ENCODE data around the gene CAPN14.
A peak's percentile ranks its signal among the peaks of the same experiment; 100 is the strongest.

The CAPN14 gene

DNA sequence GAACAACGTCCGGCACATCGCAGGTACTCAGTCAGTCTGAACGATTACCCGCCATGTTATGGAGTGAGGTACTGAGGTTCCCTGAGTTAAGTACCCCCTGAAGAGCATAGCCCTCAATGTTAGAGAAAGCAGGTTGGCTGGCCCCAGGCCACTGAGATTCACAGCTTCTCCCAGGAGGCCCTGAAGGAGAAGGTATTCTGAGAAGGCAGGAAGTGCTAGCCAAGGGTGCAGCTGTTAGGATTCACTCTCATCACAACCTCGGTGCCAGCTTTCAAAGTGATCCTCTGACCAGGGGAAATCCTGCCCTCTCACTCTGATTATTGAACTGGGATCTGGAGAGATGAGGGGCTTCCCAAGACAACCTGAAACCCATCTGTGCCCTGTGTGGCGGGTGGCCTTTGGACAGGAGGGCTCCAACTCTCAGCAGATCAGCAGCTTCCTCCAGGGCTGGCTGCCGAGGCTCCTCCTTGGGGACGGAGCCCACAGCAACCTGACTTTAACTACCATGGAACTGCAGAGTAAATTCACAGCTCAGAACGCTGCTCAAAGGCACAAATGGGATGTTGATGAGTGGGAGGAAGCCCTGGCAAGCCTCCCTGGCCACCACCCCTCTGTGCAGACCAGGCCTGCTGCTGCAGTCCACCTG lies 24.4 kb upstream of the CAPN14 start:
- no peak for DNase-seq

DNA sequence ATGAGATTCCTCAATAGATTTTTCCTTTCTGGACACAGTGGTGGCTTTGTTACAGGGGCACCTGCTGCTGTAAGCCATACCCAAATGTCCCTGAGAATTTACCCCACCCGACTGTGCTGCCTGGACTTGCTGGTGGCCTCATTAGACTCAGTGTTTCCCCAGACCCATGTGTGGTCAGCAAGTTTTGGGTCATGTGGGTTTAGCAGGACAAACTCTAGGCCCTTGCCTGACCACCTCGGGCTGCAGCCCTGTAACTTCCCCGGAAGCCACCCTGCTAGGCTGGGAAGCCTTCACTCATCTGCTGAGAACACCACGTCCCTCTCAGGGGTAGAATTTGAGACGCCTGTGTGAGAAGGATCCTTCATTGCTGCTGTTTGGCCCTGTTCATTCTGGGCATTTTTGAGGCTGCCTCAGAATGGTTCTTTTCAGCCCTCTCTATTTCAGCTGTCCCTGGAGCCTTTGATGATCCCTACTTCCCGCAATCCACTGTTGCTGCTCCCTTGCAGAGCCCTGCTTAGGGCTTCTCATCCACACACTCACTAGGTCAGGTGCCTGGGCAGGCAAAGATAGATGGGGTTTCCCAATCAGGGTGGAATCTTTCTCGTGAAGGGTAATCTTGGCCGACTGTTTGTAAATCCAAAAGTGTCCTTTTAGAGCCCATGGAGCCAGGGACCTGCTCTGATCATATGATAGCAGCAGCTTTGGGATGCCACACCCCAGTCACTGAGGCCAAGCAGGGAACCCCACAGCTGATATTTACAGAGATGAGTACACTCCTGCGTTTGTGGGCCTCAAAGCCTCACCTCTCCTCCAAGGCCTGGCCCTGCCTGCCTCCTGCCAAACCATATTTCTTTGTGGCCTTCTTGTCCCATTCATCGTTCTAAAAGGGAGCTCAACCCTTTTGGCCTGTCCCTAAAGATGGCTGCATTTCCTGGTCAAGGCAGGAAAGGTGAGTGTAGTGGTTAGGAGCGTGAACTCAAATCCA lies 23.4 kb upstream of the CAPN14 start:
- DNase-seq: no peak

DNA sequence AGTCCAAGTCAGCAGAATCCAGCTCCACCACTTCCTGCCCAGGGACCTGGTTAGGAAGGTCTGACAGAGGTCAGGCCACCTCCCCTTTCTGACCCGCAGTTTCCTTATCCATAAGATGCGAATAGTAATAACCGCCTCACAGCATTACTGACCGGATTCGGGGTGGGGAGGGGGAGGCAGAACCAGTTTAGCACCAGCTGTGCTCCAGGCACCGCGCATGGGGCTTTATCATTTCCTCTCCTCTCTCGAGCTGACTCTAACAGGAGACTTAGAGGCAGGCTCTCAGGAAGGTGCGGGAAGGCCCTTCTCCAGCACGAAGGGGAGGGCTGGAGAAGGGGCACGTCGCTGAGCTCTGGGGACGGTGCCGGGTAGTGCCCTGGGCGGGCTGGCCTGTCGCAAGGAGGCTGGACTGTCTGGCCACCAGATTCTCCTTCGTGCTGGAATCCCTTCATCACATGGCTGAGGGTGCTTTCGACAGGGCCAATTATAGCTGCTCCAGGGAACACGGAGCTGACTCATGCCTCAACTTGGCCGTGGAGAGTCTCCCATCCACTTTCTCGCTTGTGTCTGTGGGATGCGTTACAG lies 22.4 kb upstream of the CAPN14 start:
- DNase-seq: peak in 1 of 2 donors; percentile 28

DNA sequence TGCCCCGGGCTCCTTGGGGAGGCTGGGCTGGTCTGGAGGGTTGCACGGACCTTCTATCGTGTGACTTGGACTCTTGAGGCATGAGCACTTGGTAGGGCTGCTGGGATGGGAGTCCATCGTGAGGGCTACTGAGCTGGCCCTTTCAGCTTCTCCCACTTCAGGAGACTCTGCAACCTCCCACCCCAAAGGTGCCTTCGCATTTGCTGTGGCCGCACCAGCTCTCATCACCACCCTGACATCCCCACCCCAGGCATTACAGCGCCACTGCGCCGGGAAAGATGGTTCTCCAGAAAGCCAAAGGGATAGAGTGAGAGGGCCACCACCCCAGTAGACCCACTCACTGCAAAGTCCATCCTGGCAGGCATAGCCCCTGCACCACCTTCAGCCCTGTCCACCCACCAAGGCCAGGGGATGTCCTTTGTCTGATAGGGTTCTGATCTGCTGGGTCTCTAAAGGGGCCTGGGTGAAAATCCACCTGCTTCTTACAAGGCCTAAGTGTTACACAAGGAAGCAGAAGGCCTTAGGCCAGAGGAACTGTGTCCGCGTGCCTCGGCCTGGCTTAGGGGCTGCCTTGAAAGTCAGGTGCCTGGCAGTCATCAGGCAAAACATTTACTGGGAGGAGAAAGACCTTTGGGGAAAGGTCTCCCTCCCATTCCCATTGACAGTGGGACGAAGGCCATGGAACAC lies 21.7 kb upstream of the CAPN14 start:
- DNase-seq: no peak

- DNase-seq: no peak
These were observed 21.0 kb upstream of the CAPN14 start for GRCh38 chr2:31238126-31238905.

- DNase-seq: no peak
These were observed 20.2 kb upstream of the CAPN14 start for GRCh38 chr2:31237348-31238017.

- no peak for DNase-seq
These were observed 19.3 kb upstream of the CAPN14 start for GRCh38 chr2:31236433-31237205.

DNA sequence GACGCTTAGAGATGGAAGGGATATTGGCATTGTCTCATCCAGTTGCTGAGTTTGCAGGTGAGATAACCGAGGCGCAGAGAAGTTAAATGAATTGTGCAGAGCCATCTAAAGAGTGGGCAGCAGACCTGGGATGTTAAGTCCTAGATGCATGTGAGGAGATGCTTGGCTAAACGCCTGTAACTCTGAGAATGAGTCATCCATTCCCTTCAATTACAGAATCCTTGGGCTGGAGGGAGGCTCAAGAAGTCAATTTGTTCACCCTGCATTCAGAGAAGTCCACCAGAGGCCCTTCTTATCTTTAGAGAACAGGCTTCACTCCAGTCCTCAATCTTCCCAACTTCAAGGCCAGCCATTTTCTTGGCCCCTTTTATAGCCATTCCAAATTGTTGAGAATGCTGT lies 18.2 kb upstream of the CAPN14 start:
- DNase-seq: no peak

DNA sequence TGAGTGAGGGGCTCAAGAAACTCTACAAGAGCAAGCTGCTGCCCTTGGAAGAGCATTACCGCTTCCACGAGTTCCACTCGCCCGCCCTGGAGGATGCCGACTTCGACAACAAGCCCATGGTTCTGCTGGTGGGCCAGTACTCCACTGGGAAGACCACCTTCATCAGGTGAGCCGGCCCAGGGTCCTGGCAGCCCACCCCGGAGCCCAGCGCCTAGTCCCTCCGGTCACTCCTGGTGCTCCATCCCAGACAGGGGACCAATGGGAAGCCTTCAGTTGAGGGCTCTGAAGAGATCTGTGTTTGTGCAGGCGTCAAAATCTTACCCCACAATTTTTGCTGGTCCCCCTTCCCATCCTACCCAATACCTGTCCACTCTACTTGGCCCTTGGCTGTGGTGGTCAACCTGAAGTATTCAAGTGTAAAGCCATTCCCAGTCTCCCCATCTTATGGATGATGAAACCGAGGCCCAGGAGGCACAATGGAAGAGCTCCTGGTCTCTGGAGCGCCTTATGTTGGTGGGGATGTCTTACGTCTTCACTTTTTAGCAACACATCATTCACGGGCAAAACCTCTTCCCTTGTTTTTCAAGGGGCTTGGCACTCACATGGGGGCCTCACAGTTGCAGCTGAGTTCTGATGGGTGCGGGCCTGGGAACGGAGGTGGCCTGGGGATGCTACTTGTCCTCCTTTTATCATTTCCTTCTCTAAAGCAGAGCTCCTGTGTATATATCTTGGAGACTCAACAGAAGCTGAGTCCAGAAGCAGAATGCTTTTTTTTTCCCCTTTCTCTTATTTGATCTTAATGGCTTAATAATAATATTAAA lies 17.6 kb upstream of the CAPN14 start:
- no peak for DNase-seq

- peak; percentile 46 to 47 for DNase-seq
These were observed 16.7 kb upstream of the CAPN14 start, which contains the start of gene EHD3 for GRCh38 chr2:31233741-31234682. EHD3 (plus strand) TSS chr2:31234152; CDS start chr2:31234622, 470 bp downstream.

DNA sequence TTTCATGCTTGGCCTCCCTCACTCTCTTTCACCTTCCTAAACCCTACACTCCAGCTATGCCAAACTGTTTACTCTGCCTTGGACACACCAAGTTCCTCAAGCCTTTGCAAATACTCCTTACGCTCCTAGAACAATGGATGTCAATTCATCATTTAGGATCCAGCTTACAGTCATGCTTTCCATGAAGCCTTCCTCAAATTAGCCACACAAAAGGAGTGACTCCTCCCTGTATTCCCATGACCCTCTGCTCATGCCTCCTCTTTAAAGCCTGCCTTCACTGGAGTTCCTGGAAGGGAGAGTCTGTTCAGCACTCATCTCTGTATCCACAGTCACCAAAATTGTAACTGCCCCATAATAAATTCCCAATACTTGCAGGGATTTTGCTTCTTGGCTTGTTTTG lies 15.9 kb upstream of the CAPN14 start:
- DNase-seq: no peak

- DNase-seq: no peak
These were observed 15.3 kb upstream of the CAPN14 start for GRCh38 chr2:31232586-31232985.

GRCh38 chr2:31231571-31232302 lies 14.4 kb upstream of the CAPN14 start:
- DNase-seq: no peak

- DNase-seq: no peak
These were observed 13.4 kb upstream of the CAPN14 start for GRCh38 chr2:31230751-31231150.

GRCh38 chr2:31228717-31229116 lies 11.4 kb upstream of the CAPN14 start:
- DNase-seq: no peak

DNA sequence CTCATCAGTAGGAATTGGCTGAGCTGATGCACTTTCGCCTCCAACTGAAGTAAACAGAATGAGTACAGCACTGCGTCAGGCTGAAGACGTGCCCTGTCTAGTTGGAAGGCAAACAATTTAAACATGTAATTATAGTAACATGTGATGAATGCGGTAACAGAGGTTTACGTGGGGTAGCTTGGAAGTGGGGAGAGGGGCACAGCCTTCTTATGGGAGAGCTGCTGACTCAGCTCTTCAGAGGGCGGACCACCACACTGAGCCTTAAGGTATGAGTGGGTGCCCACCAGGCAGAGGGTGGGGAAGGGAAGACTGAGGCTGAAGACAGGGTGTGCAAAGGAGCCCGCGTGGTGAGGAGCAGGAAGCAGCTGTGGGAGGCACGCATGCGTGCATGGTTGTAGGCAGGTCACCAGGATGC lies 10.4 kb upstream of the CAPN14 start:
- no peak for DNase-seq

DNA sequence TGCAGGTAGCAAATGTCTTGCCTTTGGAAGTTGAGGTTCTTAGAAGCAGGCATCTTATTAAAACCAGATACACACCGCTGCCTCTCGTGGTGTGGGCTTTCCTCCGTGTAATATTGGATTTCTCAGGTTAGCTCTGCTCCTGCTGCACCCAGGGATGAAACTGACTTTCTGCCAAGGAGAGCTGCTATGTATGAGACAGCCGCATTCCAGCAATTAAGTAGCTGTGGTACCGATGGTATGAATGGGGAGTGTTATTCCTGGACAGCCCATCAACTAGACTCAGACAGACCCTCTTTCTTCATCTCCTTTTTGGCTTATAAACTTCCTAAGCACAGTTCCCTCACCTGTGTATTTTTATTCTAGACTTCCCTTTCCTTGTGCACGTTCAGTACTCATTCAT lies 9.8 kb upstream of the CAPN14 start:
- no peak for DNase-seq

DNA sequence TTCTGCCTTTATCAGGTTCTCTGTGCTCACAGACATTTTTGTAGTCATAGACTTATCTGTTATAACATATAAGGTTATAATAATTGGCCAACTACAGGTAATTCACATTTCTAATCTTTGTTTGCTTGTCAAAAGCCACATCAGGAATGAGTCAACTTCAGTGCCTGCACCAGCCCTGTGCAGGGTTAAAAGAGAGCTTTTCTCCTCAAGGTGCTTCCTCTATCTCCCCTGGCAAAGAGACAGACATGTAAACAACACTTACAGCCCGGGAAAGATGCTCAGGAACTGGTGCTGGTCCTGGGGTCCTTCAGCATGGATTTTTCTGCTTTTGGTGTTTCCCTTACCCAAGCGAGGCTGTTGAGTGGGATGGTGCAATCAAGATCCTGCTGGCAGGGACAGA lies 9.0 kb upstream of the CAPN14 start:
- peak in 1 of 2 donors; percentile 31 for DNase-seq

Measured in bone marrow (tissue), 2 donors.